ENCODE results near the gene HYAL3. TPM values are rescaled to one million over a fixed set of nuclear protein-coding genes. Genes with fewer than 3 reads are reported as not detected.
A peak's percentile ranks its signal among the peaks of the same experiment; 100 is the strongest.

HYAL3 gene
- total and polyA plus RNA-seq, 2 of the 13 experiments (the other 11 are each of a cell fraction or from before 2014, with no cell fraction given) = 5.5 to 10.4 TPM

GRCh38 chr3:50268703-50269451 lies 30.3 kb downstream of the HYAL3 start, which contains the start of gene SEMA3B (continued):
- TF ChIP-seq ZNF10 (CRISPR knock-in tag; IDR thresholded peaks at IDR 0.05; ENCODE audit: borderline replicate concordance, low read depth) (no peak), TBP (CRISPR knock-in tag; IDR thresholded peaks at IDR 0.05) (no peak), STAT5B (CRISPR knock-in tag; IDR thresholded peaks at IDR 0.05) (no peak), MTA3 (CRISPR knock-in tag; IDR thresholded peaks at IDR 0.05) (no peak), NRL (CRISPR knock-in tag; IDR thresholded peaks at IDR 0.05; ENCODE audit: borderline replicate concordance) (no peak), ARHGAP35 (CRISPR knock-in tag; IDR thresholded peaks at IDR 0.05; ENCODE audit: borderline replicate concordance) (no peak), NR1H2 (CRISPR knock-in tag; IDR thresholded peaks at IDR 0.05; ENCODE audit: borderline replicate concordance, low read depth) (no peak), MXD4 (CRISPR knock-in tag; IDR thresholded peaks at IDR 0.05) (no peak), TEF (CRISPR knock-in tag; IDR thresholded peaks at IDR 0.05) (no peak), ZHX1 (CRISPR knock-in tag; IDR thresholded peaks at IDR 0.05; ENCODE audit: low read depth) (no peak), ZFP37 (CRISPR knock-in tag; IDR thresholded peaks at IDR 0.05; ENCODE audit: borderline replicate concordance) (no peak), POLR2AphosphoS5 (IDR thresholded peaks at IDR 0.05; ENCODE audit: low read depth, low read length) (peak; percentile 74)
- TF ChIP-seq, protein P1, sequence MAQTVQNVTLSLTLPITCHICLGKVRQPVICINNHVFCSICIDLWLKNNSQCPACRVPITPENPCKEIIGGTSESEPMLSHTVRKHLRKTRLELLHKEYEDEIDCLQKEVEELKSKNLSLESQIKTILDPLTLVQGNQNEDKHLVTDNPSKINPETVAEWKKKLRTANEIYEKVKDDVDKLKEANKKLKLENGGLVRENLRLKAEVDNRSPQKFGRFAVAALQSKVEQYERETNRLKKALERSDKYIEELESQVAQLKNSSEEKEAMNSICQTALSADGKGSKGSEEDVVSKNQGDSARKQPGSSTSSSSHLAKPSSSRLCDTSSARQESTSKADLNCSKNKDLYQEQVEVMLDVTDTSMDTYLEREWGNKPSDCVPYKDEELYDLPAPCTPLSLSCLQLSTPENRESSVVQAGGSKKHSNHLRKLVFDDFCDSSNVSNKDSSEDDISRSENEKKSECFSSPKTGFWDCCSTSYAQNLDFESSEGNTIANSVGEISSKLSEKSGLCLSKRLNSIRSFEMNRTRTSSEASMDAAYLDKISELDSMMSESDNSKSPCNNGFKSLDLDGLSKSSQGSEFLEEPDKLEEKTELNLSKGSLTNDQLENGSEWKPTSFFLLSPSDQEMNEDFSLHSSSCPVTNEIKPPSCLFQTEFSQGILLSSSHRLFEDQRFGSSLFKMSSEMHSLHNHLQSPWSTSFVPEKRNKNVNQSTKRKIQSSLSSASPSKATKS (CRISPR knock-in tag; IDR thresholded peaks at IDR 0.05) = no peak
- TF ChIP-seq, protein P2, sequence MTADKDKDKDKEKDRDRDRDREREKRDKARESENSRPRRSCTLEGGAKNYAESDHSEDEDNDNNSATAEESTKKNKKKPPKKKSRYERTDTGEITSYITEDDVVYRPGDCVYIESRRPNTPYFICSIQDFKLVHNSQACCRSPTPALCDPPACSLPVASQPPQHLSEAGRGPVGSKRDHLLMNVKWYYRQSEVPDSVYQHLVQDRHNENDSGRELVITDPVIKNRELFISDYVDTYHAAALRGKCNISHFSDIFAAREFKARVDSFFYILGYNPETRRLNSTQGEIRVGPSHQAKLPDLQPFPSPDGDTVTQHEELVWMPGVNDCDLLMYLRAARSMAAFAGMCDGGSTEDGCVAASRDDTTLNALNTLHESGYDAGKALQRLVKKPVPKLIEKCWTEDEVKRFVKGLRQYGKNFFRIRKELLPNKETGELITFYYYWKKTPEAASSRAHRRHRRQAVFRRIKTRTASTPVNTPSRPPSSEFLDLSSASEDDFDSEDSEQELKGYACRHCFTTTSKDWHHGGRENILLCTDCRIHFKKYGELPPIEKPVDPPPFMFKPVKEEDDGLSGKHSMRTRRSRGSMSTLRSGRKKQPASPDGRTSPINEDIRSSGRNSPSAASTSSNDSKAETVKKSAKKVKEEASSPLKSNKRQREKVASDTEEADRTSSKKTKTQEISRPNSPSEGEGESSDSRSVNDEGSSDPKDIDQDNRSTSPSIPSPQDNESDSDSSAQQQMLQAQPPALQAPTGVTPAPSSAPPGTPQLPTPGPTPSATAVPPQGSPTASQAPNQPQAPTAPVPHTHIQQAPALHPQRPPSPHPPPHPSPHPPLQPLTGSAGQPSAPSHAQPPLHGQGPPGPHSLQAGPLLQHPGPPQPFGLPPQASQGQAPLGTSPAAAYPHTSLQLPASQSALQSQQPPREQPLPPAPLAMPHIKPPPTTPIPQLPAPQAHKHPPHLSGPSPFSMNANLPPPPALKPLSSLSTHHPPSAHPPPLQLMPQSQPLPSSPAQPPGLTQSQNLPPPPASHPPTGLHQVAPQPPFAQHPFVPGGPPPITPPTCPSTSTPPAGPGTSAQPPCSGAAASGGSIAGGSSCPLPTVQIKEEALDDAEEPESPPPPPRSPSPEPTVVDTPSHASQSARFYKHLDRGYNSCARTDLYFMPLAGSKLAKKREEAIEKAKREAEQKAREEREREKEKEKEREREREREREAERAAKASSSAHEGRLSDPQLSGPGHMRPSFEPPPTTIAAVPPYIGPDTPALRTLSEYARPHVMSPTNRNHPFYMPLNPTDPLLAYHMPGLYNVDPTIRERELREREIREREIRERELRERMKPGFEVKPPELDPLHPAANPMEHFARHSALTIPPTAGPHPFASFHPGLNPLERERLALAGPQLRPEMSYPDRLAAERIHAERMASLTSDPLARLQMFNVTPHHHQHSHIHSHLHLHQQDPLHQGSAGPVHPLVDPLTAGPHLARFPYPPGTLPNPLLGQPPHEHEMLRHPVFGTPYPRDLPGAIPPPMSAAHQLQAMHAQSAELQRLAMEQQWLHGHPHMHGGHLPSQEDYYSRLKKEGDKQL (CRISPR knock-in tag; IDR thresholded peaks at IDR 0.05; ENCODE audit: low read depth) = no peak
